Ammon's horn (tissue), 1 donor: ENCODE results near the gene CHST4.
"Not testable (repeated sequence)": the region's sequence is repeated elsewhere in the genome, so short reads cannot be mapped to it uniquely, and the experiment has no call there.

Experiments used
- DNase-seq: peaks from one replicate; pipeline ENCODE4 v3.0.0-alpha.2; 2016; ENCODE audit warnings: low spot score

Gene CHST4

DNA sequence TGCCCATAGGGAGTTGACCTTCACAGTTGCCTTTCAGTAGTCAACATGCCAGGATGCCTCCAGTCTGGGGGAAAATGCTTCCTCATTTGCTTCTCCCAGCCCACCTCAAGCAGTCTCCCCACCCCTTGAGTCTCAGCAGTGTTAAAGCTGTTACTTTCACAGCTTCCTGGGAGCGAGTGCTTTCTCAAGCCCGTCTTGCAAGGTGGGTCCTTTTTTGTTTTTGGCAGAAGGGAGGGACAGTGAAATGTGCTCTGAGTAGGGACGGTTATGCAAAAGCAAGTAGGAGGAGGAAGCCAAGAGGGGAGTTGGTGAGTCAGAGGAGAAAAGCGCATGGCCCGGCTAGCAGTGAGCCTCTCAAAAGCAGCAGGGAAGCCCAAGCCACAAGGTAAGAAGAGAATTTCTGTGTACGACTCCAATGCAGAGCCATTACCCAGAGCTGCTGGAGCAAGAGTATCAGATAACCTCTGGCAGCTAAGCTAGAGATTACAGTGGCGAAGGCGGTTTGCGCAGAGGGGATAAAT, at the start of gene CHST4:
CHST4 (plus strand) TSS at position 316 of the 521 bp plus-strand sequence. CDS start 10,252 bp downstream, outside the sequence.
- DNase-seq: no peak

DNA sequence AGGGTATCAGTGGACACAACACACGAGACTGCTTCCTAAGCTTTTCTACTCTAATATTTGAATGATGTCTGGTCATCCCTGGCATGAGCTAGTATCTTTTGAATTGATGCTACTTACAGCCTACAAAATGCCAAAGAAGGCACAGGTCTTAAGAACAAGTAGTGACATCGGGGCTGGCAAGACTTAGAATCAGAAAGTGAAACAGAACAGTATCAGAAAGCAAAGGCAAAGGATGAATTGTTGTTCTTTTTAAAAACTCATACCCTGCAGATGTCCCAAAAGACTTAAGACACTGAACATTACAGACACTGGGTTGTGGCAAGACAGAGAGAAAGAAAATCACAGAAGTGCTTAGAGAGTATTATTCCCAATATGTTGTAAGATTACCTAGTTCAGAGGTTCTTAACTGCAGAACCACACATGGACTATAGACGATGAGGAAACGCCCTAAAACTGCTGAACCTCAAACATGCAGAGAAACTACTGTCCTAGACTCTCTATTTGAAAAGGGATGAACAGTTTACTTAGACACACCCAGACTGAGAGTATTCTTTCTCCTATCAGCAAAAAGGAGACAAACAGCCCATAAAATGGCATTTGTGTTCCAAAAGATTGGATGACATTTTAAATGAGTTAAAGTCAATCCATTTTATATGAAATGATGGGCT, 49.6 kb upstream of the CHST4 start:
- no peak for DNase-seq

DNA sequence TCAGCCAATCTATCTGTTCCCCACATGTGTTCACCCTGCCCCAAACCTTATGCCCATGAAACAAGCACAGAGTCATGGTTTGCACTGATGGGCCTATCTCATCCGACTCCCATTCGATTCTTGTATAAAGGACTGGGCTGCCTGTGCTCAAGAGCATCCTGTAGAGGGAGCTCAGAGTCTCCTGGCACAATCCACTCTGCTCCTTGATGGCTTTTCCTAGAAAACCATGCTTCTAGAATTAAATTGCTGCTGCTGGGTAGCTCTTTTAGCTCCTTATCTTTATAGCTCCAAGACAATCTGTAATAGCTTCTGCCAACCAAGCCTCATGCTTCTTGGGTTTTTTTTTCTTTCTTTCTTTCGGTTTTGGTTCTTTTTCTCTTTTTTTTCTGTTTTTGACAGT, 46.8 kb upstream of the CHST4 start:
- peak; percentile 59 for DNase-seq

DNA sequence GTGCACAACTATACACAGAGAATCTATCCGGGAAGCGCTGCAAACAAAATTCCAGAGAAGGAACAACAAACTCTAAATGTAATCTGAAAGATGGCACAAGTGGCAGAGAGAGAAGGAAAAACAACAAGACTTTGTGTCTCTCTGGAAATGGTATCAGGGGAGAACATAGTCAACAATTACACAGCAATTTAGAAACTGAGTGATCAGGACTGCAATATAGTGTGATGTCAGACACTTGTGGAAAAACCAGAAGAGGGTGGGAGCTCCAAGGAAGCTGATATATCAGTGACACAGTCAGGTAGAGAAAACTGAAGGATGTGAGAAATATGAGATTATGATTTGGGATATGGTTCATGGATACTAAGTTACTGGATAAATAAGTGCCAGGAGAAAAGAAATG, 45.3 kb upstream of the CHST4 start:
- no peak for DNase-seq

DNA sequence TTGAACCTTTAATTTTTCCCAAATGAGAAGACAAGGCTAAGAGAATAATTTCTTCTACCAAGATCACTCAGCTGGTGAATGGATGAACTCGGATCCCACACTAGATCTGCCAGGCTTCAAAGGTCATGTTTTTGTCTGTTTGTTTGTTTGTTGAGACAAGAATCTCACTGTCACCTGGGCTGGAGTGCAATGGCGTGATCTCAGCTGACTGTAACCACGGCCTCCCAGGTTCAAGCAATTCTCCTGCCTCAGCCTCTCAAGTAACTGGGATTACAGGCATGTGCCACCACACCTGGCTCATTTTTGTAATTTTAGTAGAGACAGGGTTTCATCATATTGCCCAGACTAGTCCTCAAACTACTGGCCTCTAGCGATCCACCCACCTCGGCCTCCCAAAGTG, 43.7 kb upstream of the CHST4 start:
- DNase-seq: no peak

DNA sequence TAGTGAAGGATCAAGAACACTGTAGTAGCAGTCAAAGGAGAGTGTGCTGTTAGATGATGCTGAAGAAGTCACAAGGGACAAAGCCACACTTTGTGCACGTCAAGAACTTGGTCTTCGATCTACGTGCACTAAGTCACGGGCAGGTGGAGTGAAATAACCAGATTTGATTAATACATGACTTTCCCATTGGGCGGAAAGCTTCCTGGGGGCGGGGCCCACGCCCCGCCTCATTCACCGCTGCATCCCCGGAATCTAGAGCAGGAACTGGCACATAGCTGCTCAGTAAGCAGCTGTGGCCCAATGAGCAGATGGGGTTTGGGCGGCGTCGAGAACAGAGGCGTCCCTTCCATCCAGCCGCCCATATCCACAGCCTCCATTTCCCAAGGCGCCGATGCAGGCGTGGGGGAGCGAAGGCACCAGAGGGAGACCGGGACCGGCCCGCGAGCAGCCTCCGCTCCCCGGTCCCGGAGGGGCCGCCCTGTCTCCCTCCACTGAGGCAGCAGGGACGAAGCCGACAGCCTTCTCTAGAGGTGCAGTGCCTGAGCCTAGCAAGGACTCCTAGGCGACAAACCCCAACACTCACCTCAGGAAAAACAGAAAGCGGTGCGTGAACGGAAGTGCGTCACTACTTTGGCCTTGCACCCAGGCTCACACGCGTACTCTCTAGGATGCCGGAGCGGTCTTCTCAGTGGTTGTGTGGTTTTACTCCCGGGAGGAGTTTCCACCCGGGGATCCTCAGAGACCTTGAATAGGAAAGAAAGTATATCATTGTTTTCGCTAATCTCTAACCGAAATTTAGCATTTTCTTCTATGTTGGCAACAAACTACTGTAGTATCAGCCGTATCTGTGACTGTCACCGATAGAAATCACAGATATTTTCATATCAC, 42.0 kb upstream of the CHST4 start:
- peak; percentile 98 for DNase-seq

DNA sequence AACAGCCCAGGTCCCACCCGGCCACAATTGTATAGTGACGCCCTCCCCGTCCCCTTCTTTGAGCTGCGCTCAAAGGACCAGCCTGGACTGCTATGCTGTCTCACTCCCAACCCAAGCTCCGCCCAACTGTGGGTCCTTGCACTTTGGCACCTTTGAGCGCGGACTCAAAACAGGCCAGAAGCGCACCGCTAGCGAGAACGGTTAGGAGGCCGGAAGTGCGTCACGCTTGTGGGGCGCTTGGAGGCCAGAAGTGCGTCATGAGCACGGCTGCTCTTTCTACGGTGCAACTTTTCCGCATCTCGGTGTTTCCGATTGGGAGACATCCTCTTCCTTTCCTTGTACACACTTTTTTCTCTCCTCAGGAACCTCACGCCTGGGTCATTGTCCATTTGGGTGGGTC, 37.1 kb upstream of the CHST4 start, which contains the start of gene ZNF19:
ZNF19 (minus strand) TSS at position 203 of the 400 bp plus-strand sequence. CDS start 7,210 bp downstream, outside the sequence.
- DNase-seq: no peak

DNA sequence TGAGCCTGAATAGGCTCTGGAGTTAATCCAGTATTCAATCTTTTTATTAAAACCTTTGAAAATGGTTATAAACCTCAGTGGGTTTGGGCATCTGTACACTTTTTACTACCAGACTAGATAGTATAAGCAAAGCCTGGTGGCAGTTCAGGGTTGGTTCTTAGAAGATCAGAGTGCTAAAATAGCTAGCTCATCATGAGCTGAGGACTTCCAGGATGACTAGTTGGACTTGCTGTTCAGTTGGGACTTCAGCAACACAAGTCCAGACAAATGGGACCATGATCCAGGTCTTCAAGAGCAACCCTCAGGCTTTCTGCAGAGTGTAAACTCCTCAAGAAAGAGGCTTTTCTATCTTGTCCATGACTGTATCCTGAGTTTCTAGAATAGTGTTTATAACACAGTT, 35.9 kb upstream of the CHST4 start:
- DNase-seq: no peak

DNA sequence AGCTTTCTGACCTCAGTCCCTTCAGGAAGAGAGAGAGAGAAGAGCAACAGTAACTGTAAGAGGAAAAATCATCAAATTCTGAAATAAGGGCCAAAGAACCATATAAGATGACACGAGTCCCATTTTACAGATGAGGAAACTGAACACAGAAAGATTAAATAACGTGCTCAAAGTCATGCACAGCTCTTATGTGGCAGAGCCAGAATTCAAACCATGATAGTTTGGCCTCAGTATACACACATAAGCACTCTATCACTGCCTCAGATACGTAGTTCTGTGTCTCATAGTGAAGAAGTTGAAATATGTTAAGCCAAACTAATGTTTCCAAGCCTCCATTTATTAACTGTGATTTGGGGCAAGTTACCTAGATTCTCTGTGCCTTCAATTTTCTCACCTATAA, 35.2 kb upstream of the CHST4 start:
- DNase-seq: no peak

DNA sequence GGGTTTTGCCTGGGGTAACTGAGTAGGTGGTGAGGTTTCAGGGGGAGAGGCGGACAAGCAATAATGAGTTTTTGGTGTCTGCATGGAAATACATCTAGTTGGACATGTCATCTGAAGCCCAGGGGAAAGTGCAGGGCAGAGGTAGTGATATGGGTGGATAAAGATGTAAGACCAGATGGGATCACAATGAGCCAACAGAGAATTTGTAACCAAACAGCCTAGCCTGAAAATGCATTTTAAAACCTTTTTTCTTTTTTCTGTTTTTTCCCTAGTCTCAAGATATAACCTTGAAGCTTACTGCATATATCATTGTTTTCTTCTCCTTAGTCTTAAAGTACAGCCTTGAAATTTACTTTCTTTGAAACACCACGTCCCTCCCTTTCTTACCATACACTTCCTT, 33.4 kb upstream of the CHST4 start:
- DNase-seq: no peak

DNA sequence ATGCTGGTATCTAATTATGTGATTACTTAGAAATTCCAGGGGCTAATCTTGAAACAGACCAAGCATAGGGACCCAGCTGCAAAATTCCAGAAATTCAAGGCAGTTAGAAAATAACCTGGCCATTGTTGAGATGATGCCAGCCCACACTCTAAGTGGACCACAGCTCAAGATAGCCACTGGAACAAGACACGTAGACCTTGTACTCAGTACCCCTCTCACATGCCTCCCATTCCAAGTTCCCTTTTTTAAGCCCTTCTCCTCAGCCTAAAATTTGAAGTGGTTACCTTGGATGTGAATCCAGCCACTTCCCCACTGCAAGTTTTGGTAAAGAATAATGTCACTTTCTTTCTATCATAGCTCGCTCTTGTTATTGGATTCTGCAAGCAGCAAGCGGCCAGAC, 33.0 kb upstream of the CHST4 start:
- no peak for DNase-seq

DNA sequence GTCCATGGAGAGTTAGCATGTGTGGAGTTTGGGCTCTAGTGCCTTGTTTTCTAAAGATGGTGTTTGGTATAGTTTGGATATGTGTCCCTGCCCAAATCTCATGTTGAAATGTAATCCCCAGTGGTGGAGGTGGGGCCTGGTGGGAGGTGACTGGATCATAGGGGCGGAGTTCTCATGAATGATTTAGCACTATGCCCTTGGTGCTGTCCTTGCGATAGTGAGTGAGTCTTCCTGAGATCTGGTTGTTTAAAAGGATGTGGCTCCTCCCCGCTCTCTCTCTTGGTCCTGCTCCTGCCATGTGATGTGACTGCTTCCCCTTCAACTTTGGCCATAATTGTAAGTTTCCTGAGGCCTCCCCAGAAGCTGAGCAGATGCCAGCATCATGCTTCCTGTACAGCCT, 28.2 kb upstream of the CHST4 start:
- DNase-seq: no peak

DNA sequence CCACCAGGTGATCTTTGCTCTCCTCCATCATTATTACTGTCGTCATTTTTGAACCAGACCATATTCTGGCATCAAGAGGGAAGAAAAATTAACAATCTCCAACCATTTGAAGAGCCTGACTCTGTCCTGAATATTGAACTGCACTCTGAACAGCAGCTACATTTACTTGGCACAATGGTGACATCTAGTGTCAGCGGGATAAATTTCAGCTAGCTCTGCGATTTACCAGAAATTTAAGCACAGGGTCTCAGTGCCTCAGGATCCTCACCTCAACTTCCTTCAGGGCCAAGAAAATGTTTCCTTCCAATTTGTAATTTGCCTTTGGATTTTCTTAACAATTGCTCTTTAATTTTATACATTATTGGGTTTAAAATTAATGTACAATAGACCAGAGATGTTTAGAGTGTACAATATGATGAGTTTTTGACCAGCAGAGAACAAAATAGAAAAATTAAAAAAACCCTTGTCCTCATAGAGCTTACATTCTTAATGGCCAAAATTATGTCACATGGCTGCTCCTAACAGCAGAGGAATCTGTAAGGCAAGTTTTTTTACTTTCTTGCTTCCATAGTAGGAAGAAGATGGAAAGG, 26.4 kb upstream of the CHST4 start:
- DNase-seq: peak; percentile 81

DNA sequence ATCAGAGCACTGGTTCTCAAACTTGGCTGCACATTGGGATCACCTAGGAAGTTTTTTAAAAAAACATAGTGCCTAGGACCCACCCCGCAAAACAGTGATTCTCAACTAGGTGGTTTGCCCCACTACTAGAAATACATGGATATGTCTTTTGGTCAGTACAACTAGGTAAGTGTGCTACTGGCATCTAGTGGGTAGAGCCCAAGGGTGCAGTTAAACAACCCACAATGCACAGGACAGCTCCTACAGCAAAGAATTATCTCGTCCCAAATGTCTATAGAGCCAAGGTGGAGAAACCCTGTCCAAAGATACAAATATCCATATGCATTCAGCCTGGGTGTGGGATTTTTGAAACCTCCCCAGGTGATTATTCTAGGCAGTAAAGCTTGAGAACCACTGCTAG, 25.3 kb upstream of the CHST4 start:
- no peak for DNase-seq

DNA sequence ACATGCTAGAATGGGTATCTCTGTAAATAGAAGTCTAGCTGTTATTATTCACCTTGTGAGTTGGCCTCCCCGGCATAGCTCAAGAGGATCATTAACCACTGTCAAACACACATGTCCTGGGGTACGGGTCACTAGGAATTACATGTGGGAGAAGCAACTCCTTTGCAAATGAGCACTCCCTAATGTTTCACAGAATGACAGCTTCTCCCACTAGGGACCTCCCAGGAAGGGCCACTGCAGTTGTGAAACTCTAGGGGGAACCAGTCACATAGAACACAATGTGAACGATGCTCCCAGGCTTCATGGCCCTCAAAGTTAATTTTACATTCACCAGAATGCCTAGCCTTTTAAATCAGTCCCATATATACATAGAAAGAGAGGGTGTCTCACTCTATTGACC, 24.7 kb upstream of the CHST4 start:
- DNase-seq: no peak

DNA sequence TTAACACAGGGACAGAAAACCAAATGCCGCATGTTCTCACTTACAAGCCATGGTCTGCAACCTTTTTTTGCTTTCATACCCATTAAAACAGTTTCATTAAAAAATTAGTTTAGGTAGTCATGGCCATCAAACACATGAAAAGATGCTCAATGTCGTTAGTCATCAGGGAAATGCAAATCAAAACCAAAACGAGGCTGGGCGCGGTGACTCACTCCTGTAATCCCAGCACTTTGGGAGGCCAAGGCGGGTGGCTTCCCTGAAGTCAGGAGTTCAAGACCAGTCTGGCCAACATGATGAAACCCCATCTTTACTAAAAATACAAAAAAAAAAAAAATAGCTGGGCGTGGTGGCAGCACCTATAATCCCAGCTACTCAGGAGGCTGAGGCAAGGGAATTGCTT, 22.2 kb upstream of the CHST4 start:
- not testable (repeated sequence) for DNase-seq

DNA sequence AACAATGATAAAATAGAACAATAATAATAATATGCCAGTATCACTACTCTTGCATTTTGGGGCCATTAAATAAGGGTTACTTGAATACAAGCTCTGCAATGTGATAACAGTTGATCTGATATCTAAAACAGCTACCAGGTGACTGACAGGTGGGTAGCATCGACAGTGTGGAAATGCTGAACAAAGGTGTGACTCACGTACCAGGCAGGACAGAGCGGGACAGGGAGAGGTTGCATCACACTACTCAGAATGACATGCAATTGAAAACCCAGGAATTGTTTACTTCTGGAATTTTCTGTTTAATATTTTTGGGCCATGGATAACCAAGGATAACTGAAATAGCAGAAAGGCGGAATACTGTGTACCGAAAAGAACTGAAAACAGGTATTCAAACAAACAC, 21.3 kb upstream of the CHST4 start:
- no peak for DNase-seq

DNA sequence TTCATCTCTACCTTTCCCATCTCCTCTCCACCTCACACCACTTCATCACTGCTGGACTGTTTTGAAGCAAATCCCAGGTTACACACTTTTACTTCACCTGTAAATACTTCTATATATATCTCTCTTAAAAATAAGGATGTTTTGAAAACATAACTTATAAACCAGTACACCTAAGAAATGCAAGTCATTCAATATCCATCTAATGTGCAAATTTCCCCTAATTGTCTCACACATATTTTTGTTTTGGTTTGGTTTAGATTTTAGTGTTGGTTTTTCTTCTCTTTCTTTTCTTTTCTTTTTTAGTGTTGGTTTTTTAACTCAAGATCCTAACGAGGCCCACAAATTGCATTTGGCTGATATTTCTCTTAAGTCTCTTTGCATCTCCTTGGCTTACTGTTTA, 19.2 kb upstream of the CHST4 start:
- DNase-seq: no peak

DNA sequence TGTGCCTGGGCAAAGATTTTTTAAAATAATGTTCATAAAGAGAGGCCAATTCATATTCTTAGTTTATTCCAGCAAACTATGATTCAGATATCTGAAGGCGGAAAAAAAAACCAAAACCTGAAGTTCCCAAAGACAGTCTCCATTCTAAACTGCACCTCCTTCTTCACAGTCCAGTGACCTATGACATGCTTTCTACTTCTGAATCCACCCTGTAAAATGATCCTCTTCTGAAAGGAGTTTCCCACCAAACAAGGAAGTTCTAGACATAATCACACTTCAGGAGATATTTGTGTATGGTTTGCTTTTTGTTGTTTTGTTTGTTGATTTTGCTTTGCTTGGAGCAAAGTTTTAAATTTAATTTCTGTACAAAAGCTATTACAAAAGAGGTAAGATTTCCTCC, 12.9 kb upstream of the CHST4 start:
- no peak for DNase-seq

DNA sequence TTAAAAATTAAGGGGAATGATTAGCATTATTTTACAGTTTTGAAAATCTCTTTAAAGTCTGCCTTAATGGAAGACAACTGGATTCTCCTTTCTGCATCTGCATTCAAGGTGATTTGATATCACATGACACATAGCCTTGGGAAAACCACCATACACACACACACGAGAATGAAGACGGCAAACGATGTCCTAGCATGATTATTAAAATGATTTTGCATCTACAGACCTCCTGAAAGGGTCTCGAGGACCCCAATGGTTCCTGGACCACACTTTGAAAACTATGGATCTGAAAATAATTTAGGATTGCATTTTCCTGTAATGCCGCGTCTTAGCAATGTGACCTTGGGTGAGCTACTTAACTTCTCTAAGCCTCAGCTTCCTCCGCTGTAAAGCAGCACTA, 11.8 kb upstream of the CHST4 start:
- DNase-seq: no peak

DNA sequence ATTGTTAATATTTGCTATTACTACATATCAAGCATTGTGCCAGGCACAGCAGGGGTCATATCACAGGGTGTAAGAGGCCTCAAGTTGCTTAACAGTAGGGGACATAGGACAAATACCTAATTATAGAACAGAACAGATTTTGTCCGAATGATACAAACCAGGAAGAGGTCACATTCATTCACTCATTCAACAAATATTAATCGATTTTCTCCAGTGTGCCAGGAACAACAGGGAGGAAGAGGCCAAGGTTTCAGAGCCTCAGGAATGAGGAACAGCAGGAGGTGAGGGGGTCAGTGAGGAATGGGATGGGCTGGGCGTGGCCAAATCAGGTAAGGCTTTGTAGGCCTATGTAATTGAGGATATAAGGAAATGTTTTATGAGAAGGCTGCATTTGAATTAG, 11.2 kb upstream of the CHST4 start:
- DNase-seq: no peak

DNA sequence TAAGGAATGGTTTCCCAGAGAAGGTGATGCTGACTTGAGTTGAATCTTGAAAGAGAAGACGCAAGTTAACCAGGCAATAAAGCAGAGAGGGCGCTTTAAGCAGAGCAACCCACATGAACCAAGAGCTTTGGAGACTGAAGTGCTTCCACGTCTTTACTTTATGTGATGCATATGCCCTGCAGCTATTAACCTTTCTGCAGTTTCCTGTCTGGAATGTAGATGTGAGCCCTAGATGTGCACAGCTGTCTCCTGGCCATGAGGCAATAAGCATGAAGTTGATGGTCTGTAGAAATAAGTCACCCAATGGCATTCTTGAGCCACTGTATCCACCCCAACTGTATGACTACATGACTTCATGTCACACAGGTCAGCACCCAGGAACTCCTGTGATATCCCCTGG, 5.7 kb upstream of the CHST4 start:
- no peak for DNase-seq
